NCI-H146 treated with DMSO at 0.1 percent for 48 hours (cell line): ENCODE data around the gene TDRKH.
"Not testable (repeated sequence)": the region's sequence is repeated elsewhere in the genome, so short reads cannot be mapped to it uniquely, and the experiment has no call there.

Experiments
- DNase-seq: peaks from one replicate; lab custom pipeline; 2025; ENCODE audit not compliant: unreplicated experiment; lab: John Stamatoyannopoulos, UW

The TDRKH gene

GRCh38 chr1:151803164-151803563 lies 12.9 kb upstream of the TDRKH start:
- no peak for DNase-seq

- no peak for DNase-seq
Observed at GRCh38 chr1:151802372-151802771, 12.1 kb upstream of the TDRKH start.

- no peak for DNase-seq
Observed at GRCh38 chr1:151801846-151802245, 11.5 kb upstream of the TDRKH start.

GRCh38 chr1:151801310-151801820 lies 11.1 kb upstream of the TDRKH start:
- DNase-seq: no peak

- no peak for DNase-seq
Observed at GRCh38 chr1:151800830-151801229, 10.5 kb upstream of the TDRKH start.

GRCh38 chr1:151799179-151800022 lies 9.1 kb upstream of the TDRKH start:
- no peak for DNase-seq

DNA sequence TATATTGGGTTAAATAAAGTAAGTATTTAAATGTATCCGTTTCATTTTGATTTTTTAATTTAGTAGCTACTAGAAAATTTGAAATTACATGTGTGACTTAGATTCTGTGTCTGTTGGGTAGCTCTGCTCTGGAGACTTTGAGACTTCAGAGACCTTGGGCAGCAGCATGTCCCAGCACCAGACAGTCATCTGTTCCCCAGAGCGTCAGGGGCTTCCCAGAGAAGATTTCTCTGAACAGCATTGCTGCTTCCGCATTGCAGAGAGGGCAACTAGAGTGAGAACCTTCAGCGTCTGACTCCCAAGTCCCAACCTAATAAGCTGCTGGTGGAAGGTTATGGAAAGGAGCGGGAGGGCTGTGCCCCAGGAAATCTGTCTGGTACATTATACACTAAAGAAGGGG lies 8.3 kb upstream of the TDRKH start:
- no peak for DNase-seq

GRCh38 chr1:151790940-151791651 lies 796 bp upstream of the TDRKH start:
- DNase-seq: peak; percentile 10

DNA sequence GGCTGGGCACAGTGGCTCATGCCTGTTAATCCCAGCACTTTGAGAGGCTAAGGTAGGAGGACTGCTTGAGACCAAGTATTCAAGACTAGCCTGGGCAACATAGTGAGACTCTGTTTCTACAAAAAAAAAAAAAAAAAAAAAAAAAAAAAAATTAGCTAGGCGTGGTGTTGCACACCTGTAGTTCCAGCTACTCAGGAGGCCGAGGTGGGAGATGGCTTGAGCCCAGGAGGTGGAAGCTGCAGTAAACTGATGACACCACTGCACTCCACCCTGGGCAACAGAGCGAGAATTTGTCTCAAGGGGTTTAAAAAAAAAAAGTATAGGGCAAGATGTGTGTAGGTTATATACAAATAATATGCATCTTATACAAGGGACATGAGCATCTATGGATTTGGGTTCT lies 2.6 kb downstream of the TDRKH start:
- no peak for DNase-seq

GRCh38 chr1:151783796-151784195 lies 6.5 kb downstream of the TDRKH start:
- DNase-seq: no peak

DNA sequence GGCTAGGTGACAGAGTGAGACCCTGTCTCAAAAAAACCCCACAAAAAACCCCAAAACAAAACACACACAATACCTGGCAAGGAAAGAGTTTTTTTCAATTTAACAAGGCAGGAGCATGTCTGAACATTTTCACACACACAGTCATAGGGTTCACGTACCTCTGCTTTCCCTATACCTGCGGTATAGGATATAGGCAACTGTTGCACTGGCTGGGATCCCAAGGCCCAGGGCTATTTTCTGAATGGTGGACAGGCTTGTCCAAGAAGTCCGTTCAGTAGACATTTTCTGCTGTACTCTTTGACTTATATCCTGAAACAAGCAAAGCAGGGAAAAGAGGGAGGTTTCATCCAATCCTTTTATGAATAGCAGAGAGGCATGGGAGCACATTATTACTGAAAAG lies 7.6 kb downstream of the TDRKH start:
- no peak for DNase-seq

- not testable (repeated sequence) for DNase-seq
Observed at GRCh38 chr1:151782026-151782425, 8.3 kb downstream of the TDRKH start.

DNA sequence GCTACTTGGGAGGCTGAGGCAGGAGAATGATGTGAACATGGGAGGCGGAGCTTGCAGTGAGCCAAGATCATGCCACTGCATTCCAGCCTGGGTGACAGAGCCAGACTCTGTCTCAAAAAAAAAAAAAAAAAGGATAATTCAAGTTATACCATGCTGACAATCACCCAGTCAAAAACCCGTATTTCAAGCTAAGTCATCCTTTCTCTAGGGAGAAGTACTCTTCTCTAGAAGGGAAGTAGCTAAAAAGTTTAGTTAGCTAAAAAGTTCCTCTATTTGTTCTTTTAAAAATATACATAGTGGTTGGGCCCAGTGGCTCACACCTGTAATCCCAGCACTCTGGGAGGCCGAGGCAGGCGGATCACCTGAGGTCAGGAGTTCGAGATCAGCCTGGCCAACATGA lies 9.6 kb downstream of the TDRKH start:
- not testable (repeated sequence) for DNase-seq

DNA sequence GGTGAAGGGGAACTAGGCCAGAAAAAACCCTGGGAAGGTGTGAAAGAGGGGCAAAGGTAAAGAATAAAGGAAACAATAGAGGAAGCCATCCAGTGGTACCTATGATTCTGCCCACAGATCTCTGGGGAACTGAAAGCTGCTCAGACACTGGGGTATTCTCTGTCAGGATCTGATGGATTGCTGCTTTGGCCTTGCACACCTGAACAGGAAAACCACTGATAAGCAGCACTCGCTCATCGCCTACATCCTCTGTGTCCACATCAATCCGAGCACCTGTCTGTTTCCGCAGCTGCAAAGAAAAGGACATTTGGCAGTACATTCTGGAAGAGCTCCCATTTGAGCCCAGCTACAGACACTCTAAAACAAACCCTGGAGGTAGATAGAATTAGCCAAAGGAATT lies 10.4 kb downstream of the TDRKH start:
- DNase-seq: no peak

DNA sequence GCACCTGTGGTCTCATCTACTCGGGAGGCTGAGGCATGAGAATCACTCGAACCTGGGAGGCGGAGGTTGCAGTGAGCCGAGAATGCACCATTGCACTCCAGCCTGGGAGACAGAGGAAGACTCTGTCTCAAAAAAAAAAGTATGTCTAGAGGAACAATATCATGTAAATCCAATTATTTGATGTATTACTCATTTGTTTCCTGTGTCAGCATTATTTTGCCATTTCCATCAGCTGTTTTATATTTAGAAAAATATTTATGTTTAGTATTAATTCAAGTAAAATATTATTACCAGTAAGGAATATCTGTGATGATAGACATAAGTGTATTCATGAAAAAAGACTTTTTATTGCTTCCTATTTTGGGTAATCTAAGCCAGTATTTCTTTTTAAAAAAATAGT lies 13.0 kb downstream of the TDRKH start:
- no peak for DNase-seq

DNA sequence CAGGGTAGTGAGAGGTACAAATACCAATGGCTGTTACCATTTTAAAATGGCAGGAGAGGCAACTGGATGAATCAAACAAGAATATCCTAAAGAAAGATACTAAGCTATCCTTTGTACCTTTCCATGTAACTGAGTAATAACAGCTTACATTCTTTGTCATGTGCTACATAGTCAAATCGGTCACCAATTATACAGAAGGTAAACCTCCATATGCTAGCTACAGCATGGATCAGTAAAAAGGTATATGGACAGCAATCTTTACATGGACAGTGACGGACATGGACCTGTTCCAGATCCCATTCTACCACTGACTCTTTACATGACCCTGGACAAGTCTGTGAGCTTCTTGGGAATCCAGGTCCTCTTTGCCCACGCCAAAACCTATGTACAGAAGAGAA lies 13.6 kb downstream of the TDRKH start:
- DNase-seq: no peak

- no peak for DNase-seq
Observed at GRCh38 chr1:151775894-151776664, 14.2 kb downstream of the TDRKH start.

DNA sequence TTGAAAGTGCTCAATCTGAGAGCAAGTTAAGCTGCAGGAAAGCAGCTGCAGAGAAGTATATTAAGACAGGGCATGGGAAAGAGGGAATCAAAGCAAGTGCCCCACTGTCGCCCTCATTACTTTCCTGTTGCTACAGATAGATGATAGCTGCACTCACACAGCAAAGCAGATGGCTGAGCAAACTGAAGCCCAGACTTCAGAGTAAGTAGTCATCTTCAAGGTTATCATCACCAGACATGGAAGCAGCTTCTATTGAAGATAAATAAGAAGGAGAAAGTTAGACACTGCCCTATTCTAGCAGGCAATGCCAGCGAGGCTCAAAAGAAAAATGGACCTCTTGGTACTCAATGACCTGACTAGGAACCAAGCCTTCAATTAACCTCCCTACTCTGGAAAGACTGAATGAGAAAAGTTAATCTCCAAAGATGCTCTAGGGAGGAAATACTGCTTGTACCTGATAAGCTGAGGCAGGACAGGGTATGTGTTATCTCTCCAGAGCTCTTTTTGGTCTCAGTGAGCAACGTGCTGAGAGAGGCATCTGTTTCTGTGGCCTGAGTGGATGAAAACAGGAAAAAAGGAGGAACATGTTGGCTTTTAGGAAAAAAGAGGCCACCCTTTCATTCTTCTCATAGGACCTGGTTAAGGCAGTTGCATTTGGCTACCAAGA lies 15.9 kb downstream of the TDRKH start:
- DNase-seq: no peak

GRCh38 chr1:151773702-151774101 lies 16.6 kb downstream of the TDRKH start:
- DNase-seq: no peak

DNA sequence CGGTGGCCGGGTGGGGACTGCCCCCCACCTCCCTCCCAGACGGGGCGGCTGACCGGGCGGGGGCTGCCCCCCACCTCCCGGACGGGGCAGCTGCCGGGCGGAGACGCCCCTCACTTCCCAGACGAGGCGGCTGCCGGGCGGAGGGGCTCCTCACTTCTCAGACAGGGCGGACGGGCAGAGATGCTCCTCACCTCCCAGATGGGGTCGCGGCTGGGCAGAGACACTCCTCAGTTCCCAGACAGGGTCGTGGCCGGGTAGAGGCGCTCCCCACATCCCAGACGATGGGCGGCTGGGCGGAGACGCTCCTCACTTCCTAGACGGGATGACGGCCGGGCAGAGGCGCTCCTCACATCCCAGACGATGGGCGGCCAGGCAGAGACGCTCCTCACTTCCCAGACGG lies 21.0 kb downstream of the TDRKH start:
- not testable (repeated sequence) for DNase-seq
